H7 (cell line): ENCODE results near the gene GABRB1. TPM values are rescaled to one million over a fixed set of nuclear protein-coding genes. Genes with fewer than 3 reads are reported as not detected.

ENCODE experiments used
- DNase-seq: peaks from one replicate; pipeline ENCODE4 v3.0.0; 2012
- H3K27me3 ChIP-seq: 2 replicates; pipeline ENCODE4 v1.6.0; 2011; ENCODE audit warnings: mild to moderate bottlenecking, low read length; ENCODE audit not compliant: control insufficient read depth, insufficient read depth
- H3K36me3 ChIP-seq: replicated peaks from 2 replicates; pipeline ENCODE4 v1.5.1; 2011; ENCODE audit warnings: low read length; ENCODE audit not compliant: control insufficient read depth, insufficient read depth
- H3K4me3 ChIP-seq: 2 replicates; pipeline ENCODE4 v1.5.1; 2011; ENCODE audit warnings: low read depth, mild to moderate bottlenecking, control low read depth, low read length, moderate library complexity; ENCODE audit not compliant: insufficient read depth
- total RNA-seq: library from RNA; depleted of rRNA; stranded (reverse); fragments of >200 nt; shearing (Covaris generic); gene quantifications from 2 replicates; pipeline ENCODE4 v1.2.3, GENCODE V29; 2014

Gene GABRB1
- total RNA-seq, 1 experiment from 2014 or later: 0.31 TPM

DNA sequence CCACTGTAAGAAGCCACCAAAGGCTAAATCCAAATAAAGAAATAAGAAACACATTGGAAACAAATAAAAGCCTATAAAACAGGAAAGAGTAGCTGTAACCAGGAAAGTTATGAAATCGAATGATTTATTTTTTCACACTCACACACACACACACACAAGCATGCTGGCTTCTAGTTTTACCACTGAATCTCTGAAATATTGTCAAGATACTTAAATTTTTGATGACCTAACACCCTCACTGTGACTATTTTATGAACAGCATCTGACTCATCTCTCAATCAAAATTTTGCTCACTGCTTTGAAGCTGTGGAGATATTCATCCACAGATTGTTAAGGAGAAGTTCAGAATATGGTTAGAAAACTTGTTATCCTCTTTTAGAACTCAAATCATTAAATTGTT, 13.9 kb upstream of the GABRB1 start:
- Histone ChIP-seq H3K36me3 (no peaks in the 10 kb centered on the region), H3K27me3 (no peaks in the 10 kb centered on the region), H3K4me3 (no peak overlapping the region)
- DNase-seq: no peak

DNA sequence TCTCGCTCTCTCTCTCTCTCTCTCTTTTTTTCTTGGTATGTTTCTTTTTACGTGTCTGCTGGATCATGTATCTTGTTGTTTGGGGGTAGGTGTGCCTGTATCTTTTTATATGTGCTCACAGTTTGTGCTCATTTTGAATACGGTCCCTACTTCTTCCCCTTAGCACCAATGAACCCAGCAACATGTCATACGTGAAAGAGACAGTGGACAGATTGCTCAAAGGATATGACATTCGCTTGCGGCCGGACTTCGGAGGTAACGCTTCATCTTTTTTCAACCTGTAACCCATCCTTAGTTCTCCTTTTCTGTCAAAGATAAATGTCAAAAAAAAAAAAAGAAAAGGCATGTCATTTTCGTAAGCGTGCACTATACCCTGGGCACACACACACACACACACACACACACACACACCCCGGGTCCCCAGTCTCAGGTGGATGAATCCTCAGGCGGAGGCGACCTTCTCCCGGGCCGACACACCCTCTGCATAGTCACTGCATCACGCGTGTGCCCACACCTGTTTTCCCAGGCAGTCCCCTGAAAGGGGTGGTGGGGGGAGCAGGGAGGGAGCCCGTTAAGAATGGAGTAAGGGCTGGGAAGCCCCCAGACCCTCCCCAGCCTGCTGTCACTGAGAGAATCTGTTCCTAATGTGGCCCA, 511 bp downstream of the GABRB1 start:
- Histone ChIP-seq H3K27me3 (peaks cover 14% of the 10 kb centered on the region), H3K36me3 (no peaks in the 10 kb centered on the region), H3K4me3 (peak overlapping the region; percentile 57)
- DNase-seq: no peak

DNA sequence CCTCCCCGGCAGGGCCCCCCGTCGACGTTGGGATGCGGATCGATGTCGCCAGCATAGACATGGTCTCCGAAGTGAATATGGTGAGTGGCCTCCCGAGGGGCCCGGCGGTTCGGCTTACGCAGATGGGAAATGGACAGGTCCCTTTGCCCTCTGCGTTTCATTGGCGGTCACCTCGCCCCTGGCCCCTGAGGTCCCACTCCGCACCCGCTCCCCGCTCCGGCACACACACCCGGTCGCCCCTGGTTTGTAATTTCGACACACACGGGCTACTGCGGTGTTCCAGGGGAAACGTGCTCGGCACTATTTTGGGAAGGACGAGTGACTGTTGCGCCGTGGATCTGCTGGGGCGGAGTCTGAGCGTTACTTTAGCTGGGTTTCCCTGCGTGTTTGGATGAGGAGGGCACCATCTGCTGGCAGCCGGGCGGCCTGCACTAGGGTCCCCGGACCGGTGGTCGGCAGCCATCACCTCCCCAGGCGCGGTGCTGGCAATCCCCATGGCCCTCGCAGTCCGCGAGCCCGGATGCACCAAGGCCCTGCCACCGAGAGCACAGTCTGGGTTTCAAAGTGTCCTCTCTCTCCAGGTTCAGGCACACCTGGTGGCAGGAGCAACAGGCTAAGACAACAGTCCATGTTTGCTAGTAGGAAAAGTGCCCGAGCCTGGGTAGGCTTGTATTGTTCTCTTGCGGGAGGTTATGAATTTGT, 1.2 kb downstream of the GABRB1 start:
- DNase-seq: peak; percentile 77
- H3K27me3 ChIP-seq: peaks cover 14% of the 10 kb centered on the region
- peak overlapping the region; percentile 57 for H3K4me3 ChIP-seq
- H3K36me3 ChIP-seq: no peaks in the 10 kb centered on the region

DNA sequence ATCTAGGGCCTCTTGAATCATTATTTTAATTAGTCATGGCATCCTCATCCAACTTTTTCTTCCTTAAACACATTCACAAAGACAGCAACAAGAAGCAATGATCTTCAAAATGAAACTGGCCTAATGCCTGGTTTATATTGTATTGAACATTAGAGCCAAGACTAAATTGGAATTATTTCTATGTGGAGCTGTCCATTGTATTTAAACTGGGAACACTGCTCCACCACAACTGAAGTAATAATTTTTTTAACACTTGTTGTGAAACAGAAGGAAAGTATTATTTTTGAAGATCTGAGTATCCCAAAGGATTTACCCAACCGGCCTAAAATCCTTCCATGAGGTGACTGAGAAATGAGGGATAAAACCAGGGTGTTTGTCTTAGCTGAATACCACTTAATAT, 6.9 kb downstream of the GABRB1 start:
- H3K36me3 ChIP-seq: no peaks in the 10 kb centered on the region
- no peaks in the 10 kb centered on the region for H3K27me3 ChIP-seq
- no peak for DNase-seq
- no peak overlapping the region for H3K4me3 ChIP-seq

DNA sequence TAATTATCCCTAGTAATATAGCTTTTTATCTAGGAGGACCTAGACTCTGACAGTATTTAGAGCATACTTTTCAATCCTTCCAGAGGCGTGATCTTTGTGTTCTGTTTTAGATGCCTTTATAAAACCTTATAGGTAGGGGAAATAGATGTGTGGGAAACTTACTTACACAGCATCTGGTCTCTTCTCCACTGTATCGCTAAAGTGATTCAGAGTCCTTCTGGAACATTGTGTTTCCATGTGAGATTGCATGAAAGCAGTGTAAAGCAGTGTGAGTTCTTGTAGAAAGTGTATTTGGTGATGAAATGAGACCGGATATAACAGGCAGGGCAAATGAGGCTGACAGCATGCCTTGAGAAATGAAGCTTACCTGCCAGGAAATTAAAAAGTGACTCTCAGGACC, 9.5 kb downstream of the GABRB1 start:
- no peaks in the 10 kb centered on the region for H3K27me3 ChIP-seq
- no peak for DNase-seq
- no peaks in the 10 kb centered on the region for H3K36me3 ChIP-seq
- no peak overlapping the region for H3K4me3 ChIP-seq

DNA sequence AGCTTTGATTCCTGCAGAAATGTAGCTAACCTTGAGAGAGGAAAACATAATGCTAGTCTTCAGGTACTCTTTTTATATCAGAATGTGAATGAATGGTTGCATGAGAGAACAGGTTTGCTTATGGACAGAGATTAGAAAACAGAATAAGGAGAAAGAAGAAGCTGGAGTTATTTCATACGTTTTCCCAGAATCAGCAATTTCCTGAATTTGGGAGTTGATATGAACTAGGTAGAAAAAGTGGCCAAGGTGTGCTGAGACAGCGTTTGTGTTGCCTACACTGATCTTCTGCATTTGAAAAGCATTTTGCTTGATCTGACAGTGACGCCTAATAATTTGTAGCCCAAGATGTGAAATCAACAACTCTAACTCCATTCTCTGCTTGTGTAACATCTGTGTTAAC, 12.5 kb downstream of the GABRB1 start:
- no peaks in the 10 kb centered on the region for H3K27me3 ChIP-seq
- DNase-seq: no peak
- H3K36me3 ChIP-seq: no peaks in the 10 kb centered on the region
- H3K4me3 ChIP-seq: no peak overlapping the region

DNA sequence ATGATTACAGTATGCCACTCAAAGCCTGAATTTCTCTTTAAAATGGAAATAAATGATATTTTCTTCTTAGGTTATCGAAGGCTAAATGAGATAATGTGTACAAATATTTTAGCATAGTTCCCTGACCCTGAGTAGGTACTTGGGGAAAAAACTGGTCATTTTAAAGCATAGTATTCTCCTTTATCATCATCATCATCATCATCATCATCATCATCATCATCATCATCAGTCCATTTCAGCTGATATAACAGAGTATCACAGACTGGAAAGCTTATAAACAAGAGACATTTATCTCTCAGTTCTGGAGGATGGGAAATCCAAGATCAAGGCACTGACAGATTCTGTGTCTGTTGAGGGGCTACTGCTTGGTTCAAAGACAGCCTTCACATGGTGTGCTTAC, 13.9 kb downstream of the GABRB1 start:
- Histone ChIP-seq H3K4me3 (no peak overlapping the region), H3K27me3 (no peaks in the 10 kb centered on the region), H3K36me3 (no peaks in the 10 kb centered on the region)
- no peak for DNase-seq

DNA sequence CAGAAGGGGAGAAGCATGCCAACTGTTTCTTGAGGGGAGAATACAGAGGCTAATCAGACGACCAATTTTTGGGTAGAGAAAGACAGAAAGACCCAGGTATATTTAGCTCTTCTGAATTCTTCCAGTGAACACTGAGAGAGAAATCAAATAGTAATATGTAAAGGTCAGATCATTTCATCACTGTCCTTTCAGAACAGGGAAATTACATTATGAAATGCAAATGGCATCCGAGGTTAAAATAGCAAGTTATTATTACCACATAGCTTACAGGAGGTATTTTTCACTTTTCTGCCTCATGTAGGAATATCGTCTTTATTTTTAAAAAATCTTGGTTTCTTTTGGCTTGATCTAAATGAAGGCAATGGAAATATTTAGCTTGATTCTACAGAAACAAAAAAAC, 18.0 kb downstream of the GABRB1 start:
- Histone ChIP-seq H3K36me3 (no peaks in the 10 kb centered on the region), H3K27me3 (no peaks in the 10 kb centered on the region), H3K4me3 (no peak overlapping the region)
- no peak for DNase-seq

DNA sequence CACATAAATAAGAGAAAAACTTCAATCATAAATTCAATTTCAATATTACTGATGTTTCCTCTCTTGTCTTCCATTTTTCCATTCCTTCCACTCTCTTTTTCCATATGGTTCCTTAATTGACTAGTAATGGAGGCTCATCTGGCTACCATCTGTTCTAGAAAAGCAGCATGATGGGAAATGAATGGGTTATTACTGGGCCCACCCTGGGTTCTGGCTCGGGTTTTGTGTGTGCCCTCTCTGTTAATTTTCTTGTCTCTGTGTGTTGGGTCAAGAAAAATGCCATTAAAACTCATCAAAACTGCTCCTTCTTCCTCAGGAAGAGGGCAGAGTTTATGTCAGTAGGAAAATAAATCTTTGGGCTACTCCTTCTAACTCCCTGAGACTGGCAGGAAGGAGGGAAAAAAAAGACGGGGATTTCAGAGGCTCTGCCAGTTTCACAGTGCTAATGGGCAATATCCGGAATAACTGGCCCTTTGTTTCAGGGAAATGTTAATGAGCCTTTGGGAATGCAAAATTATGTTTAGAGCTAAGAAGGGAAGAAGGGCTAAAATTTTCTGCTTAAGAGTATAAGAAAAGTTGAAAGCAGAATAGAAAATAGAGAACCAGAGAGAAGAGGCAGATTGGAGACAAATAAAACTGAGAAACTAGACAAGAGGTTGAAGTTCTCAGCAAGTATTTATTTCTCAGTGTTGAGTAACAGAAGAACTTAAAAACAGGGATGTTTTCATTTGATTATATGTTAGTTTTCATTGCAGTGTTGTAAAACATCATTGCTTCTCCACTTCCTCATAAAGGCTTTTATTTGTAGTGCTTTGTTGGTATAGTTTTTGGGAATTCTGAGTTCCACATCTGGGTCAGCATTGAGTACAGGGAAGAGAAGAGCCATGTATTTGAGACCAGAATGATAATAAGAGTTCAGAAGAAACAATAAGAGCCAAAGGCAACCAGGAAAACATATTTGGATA, 19.7 kb downstream of the GABRB1 start:
- H3K4me3 ChIP-seq: no peak overlapping the region
- H3K36me3 ChIP-seq: no peaks in the 10 kb centered on the region
- DNase-seq: no peak
- H3K27me3 ChIP-seq: no peaks in the 10 kb centered on the region

DNA sequence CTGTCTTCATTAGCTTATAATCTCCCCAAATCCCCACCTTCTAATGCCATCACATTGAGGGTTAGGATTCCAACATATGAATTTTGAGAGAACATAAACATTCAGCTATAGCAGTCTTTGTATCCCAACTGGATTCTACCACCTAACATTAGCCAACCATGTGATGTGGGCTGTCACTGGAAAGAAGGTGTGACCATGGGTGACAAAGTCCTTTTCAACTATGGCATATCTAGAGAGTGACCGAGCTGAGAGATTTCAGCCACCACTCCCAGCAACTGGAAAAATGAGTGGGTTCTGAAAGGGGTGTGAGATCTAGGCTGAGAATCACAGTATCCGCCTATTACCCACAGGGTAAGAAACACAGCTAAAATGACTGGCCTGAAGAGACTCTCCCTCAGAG, 22.1 kb downstream of the GABRB1 start:
- H3K27me3 ChIP-seq: no peaks in the 10 kb centered on the region
- H3K36me3 ChIP-seq: no peaks in the 10 kb centered on the region
- DNase-seq: no peak
- no peak overlapping the region for H3K4me3 ChIP-seq

DNA sequence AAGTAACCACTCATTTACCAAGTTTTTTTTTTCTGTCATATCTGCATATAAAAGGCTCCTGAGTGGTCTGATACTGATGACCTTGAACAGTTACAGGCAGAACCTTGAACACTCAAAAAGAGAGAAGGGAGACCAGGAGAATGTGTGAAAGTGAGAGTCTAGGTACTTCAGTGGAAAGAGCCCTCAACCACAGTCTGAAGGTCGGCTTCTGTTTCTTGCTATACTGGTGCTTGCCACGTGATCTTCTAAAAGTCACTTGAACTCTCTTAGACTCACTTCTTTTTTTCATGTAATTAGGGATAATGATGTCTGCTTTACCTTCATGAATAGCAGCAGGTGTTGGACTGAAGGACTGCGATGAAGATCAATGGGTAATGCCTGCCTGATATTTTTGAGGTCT, 22.8 kb downstream of the GABRB1 start:
- no peak overlapping the region for H3K4me3 ChIP-seq

DNA sequence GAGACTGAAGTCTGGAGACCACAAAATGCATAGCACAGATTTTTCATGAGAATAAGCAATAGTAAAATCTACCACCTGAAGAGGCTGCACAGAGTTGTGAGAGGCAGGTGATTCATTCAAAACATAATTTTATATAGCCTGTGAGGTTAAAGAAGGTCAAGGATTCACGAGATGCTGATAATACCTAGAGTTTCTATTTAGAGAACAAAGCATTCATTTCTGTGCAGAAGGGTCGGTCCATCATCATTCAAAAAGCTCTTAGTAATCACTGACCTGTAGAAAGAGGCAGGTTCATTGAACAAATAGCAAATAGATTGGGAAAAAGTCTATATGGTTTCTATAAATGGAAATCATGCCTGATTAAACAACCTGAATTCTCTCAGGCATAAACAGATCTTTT, 26.6 kb downstream of the GABRB1 start:
- DNase-seq: no peak
- H3K27me3 ChIP-seq: no peaks in the 10 kb centered on the region
- no peaks in the 10 kb centered on the region for H3K36me3 ChIP-seq
- H3K4me3 ChIP-seq: no peak overlapping the region

More for the DNA sequence above, 22.8 kb downstream of the GABRB1 start:
- Histone ChIP-seq H3K27me3 (no peaks in the 10 kb centered on the region), H3K36me3 (no peaks in the 10 kb centered on the region)
- DNase-seq: no peak

DNA sequence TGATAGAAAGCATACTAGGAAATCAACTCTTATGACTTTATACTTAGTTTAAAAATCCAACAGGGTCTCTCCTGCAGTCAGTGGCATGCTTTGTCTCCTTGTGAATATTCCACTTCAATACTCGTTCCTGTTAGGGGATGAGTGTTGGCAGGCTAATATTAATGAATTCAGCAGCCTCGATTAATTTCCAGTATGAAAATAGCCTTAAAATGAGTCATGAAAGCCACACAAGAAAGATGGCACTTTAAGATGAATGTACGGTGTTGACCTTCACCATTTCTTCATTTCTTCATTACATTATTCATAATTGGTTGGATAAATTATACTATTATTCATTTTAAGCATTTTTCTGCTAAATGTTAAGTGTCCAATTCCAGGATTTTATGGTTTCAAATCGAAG, 29.2 kb downstream of the GABRB1 start:
- H3K36me3 ChIP-seq: no peaks in the 10 kb centered on the region
- no peak for DNase-seq
- no peak overlapping the region for H3K4me3 ChIP-seq
- no peaks in the 10 kb centered on the region for H3K27me3 ChIP-seq

DNA sequence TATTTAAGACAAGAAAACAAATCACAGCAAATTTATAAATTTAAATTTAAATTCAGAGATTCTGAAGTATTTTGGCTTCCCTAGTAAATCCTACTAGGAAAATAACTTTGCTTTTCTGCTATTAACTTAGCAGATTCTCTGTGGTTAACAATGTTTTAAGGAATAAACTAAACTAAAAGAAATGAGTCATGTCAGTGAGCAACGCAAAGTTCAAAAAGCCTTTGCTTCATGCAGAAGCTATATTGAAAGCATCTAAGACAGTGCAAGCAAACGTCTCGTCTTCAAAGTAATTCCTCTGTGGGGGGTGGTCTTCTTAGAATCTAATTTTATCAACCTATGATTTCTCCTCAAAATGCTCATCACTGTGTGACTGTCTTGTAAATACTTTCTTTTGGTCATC, 30.1 kb downstream of the GABRB1 start:
- DNase-seq: no peak
- no peaks in the 10 kb centered on the region for H3K27me3 ChIP-seq
- H3K4me3 ChIP-seq: no peak overlapping the region
- no peaks in the 10 kb centered on the region for H3K36me3 ChIP-seq

DNA sequence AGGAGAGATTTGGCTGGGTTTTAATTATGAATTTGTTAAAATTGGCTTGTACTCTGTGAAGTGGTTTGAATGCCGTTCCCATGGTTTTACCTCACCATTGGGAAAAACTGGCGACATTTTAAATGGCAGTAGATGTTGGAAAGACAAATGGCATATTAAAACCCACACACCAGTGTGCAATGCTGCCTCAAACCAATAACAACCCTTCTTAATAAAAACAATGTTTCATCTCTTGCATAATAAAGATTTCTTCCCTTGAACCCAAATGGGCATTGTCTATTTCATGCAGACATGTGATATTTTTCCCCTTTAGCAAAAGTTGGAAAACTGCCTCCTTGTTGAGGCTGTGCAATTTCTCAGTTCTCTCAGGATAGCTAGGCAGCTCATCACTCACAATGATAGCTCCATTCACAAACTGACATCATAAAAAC, 33.7 kb downstream of the GABRB1 start:
- Histone ChIP-seq H3K4me3 (no peak overlapping the region), H3K27me3 (no peaks in the 10 kb centered on the region), H3K36me3 (no peaks in the 10 kb centered on the region)
- DNase-seq: no peak
